ENCODE data around the gene RGS14. TPM values are rescaled to one million over a fixed set of nuclear protein-coding genes. Genes with fewer than 3 reads are reported as not detected.
"Not testable (repeated sequence)": the region's sequence is repeated elsewhere in the genome, so short reads cannot be mapped to it uniquely, and the experiment has no call there.

Gene RGS14
- total RNA-seq, 3 donors from 2014 or later: 11.1 to 15.2 (median 11.7) TPM

DNA sequence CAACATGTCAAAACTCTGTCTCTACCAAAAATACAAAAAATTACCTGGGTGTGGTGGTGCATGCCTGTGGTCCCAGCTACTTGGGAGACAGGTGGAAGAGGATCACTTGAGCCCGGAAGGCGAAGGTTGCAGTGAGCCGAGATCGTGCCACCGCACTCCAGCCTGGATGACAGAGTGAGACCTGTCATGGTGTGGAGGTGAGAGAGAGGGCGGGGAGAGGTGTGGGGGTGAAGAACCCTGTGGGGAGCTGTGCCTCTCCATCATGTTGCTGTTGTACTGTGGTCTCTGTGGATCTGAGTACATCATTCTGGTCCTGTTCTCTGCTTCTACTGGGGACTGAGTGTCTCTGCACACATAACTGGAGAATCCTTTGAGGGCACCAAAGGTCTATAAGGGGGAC is 15.2 kb downstream of the RGS14 start:
- TF ChIP-seq, protein P1, sequence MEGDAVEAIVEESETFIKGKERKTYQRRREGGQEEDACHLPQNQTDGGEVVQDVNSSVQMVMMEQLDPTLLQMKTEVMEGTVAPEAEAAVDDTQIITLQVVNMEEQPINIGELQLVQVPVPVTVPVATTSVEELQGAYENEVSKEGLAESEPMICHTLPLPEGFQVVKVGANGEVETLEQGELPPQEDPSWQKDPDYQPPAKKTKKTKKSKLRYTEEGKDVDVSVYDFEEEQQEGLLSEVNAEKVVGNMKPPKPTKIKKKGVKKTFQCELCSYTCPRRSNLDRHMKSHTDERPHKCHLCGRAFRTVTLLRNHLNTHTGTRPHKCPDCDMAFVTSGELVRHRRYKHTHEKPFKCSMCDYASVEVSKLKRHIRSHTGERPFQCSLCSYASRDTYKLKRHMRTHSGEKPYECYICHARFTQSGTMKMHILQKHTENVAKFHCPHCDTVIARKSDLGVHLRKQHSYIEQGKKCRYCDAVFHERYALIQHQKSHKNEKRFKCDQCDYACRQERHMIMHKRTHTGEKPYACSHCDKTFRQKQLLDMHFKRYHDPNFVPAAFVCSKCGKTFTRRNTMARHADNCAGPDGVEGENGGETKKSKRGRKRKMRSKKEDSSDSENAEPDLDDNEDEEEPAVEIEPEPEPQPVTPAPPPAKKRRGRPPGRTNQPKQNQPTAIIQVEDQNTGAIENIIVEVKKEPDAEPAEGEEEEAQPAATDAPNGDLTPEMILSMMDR (IDR thresholded peaks at IDR 0.05): no peak
- DNase-seq (no peak), ATAC-seq (no peak)
- H3K36me3 ChIP-seq (ENCODE audit: low read depth): no peaks in the 10 kb centered on the region
- peaks cover 8% of the 10 kb centered on the region for H3K4me1 ChIP-seq (ENCODE audit: low read depth)
- no peak overlapping the region for H3K4me3 ChIP-seq
- no peaks in the 10 kb centered on the region for H3K9me3 ChIP-seq
- intact Hi-C loops (cut with DNase I, micrococcal nuclease): no loop called here

DNA sequence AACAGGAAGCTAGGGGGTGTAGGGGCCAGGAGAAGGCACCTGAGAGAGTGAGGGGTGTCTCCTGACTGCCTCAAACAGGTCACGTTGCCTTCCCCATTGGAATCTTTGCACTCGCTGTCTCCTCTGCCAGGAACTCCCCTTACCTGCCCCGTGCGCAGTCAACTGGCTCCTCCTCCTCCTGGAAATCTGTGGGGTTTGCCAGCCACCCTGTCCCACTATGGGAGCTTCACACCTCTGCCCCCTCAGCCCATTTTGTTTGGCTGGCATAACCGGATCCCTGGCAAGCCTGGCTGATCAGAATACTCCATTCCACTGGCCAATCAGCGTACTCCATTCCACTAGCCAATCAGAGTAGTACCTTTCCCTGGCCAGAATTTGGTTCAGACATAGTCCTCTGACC is 16.1 kb downstream of the RGS14 start:
- peaks cover 8% of the 10 kb centered on the region for H3K4me1 ChIP-seq (ENCODE audit: low read depth)
- no peak overlapping the region for H3K4me3 ChIP-seq
- intact Hi-C loops (cut with DNase I, micrococcal nuclease): no loop called here
- TF ChIP-seq, protein P1 (IDR thresholded peaks at IDR 0.05): no peak
- H3K9me3 ChIP-seq: no peaks in the 10 kb centered on the region
- DNase-seq: no peak
- no peak for ATAC-seq
- H3K36me3 ChIP-seq (ENCODE audit: low read depth): no peaks in the 10 kb centered on the region

DNA sequence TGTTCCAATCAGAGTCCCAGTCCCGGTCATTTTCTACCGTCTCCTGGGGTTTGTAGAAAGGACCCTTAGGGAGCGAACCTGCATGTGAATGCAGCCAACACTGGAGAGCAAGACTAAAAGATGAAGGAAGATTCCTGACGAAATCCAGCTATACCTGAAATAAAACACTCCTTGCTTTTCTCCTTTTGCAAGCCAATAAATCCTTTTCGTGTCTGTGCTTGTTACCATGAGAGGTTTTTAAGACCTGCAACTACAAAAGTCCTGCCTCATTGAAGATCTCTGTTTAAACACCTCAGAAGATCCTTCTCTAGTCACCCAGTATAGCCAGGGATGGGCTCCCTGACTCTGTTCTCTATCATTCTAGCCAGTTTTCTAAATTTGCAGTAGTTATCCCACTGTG is 16.5 kb downstream of the RGS14 start:
- TF ChIP-seq, protein P1 (IDR thresholded peaks at IDR 0.05): no peak
- DNase-seq: no peak
- H3K9me3 ChIP-seq: no peaks in the 10 kb centered on the region
- peaks cover 8% of the 10 kb centered on the region for H3K4me1 ChIP-seq (ENCODE audit: low read depth)
- H3K36me3 ChIP-seq (ENCODE audit: low read depth): no peaks in the 10 kb centered on the region
- no peak for ATAC-seq
- H3K4me3 ChIP-seq: no peak overlapping the region
- intact Hi-C loops (cut with DNase I, micrococcal nuclease): no loop called here

DNA sequence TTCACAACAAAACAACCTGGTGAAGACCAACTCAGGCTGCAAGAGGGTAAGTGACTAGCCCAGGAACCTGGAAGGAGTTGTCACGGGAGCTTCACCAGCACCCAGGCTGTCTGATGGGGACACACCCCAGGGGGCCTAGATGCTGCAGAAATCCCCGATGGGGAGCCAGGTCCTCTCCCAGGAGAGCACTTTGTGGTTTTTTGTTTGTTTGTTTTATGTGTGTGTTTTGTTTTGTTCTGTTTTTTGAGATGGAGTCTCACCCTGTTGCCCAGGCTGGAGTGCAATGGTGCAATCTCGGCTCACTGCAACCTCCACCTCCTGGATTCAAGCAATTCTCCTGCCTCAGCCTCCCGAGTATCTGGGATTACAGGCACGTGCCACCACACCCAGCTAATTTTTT is 17.8 kb downstream of the RGS14 start:
- DNase-seq; ATAC-seq; H3K4me1 ChIP-seq (ENCODE audit: low read depth); H3K9me3 ChIP-seq; H3K4me3 ChIP-seq; H3K36me3 ChIP-seq (ENCODE audit: low read depth); intact Hi-C loops (cut with DNase I, micrococcal nuclease): not testable (repeated sequence)

DNA sequence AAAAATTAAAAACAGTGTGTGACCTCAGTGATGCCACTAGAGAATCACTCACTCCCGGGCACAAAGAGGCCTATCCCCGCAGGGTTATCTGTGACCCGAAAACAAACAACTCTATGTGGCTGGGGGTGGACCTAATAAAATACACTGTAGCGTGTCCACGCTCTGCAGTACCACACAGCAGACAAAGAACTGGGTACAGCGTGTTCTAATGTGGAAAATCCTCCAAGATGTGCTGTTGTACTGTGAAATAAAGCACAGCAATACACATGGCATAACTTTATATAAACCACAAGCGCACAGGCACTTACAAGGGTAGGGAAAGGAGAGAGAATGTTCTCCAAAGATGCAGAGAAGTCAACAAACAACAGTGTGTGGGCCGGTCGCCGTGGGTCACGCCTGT is 18.4 kb downstream of the RGS14 start:
- Histone ChIP-seq H3K4me1 (ENCODE audit: low read depth) (peaks cover 3% of the 10 kb centered on the region), H3K4me3 (no peak overlapping the region), H3K9me3 (no peaks in the 10 kb centered on the region), H3K36me3 (ENCODE audit: low read depth) (no peaks in the 10 kb centered on the region)
- intact Hi-C loops (cut with DNase I, micrococcal nuclease): no loop called here
- DNase-seq (no peak), ATAC-seq (no peak)
- TF ChIP-seq, protein P1 (IDR thresholded peaks at IDR 0.05): no peak

DNA sequence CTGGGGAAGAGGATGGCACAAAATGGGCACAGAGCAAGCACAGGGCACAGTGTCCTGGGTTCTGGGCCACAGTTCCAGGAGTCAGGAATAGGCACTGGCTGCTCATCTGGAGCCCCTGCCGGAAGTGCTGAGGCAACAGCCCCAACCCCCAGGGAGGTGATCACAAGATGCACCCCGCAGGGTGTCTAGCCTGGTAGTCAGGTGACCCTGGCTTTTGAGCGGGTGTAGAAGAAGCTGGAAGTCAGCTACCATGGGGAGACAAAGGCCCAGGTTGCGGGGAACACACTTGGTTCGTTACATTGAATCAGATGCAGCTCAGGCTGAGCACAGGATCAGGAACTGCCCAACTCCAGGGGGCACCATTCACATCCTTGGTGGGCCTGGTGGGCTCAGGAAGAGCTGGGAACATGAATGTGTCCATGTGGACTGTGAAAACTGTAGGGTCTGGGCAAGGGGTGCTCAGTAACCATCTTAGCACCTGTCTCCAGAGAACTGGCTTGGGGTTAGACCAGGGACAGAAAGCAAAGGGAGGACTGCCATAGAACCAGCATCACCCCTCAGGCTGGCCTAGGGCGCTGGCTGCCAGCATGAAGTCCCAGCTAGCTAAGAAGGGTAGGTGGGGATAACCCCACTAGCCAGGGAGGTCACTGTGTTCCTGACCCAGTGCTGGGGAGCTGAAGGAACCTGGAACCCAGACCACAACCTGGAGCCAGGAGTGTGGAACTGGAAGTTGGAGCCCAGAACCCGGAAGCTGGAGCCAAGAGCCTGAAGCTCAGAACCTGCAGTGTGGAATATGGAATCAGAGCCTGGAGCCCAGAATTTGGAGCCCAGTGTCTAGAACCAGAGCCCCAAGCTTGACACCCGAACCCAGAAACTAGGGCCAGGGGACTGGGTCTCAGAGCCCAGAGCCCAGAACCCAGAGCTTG is 20.4 kb downstream of the RGS14 start:
- H3K4me3 ChIP-seq: no peak overlapping the region
- TF ChIP-seq, protein P1 (IDR thresholded peaks at IDR 0.05): no peak
- H3K36me3 ChIP-seq (ENCODE audit: low read depth): no peaks in the 10 kb centered on the region
- DNase-seq (no peak), ATAC-seq (no peak)
- no peaks in the 10 kb centered on the region for H3K9me3 ChIP-seq
- intact Hi-C loops (cut with DNase I, micrococcal nuclease): no loop called here
- no peaks in the 10 kb centered on the region for H3K4me1 ChIP-seq (ENCODE audit: low read depth)
